BLaER1 (cell line): ENCODE results near the gene PAOX.
A peak's percentile ranks its signal among the peaks of the same experiment; 100 is the strongest.
"Not testable (repeated sequence)": the region's sequence is repeated elsewhere in the genome, so short reads cannot be mapped to it uniquely, and the experiment has no call there.

Source experiments
- H3K27ac ChIP-seq: shearing (Covaris generic); formaldehyde crosslinking; 2 replicates; pipeline ENCODE4 v1.8.1; 2022
- H3K27me3 ChIP-seq: shearing (Covaris generic); formaldehyde crosslinking; 2 replicates; pipeline ENCODE4 v1.8.1; 2022
- H3K36me3 ChIP-seq: shearing (Covaris generic); formaldehyde crosslinking; 2 replicates; pipeline ENCODE4 v1.8.1; 2022
- H3K4me1 ChIP-seq: shearing (Covaris generic); formaldehyde crosslinking; 2 replicates; pipeline ENCODE4 v1.8.1; 2022
- H3K4me2 ChIP-seq: shearing (Covaris generic); formaldehyde crosslinking; 2 replicates; pipeline ENCODE4 v1.8.1; 2022
- H3K4me3 ChIP-seq: shearing (Covaris generic); formaldehyde crosslinking; 2 replicates; pipeline ENCODE4 v1.8.1; 2022
- H3K9ac ChIP-seq: shearing (Covaris generic); formaldehyde crosslinking; 2 replicates; pipeline ENCODE4 v1.8.1; 2022
- H3K9me3 ChIP-seq: shearing (Covaris generic); formaldehyde crosslinking; 2 replicates; pipeline ENCODE4 v1.8.1; 2022
- H4K20me1 ChIP-seq: shearing (Covaris generic); formaldehyde crosslinking; 2 replicates; pipeline ENCODE4 v1.8.1; 2022
- Cebpa-rat ChIP-seq: shearing (Covaris generic); IDR thresholded peaks from 2 replicates; pipeline ENCODE4 v1.8.1; 2022

Gene PAOX

GRCh38 chr10:133362846-133363245, 16.2 kb upstream of the PAOX start:
- Histone ChIP-seq H3K9ac (peak overlapping the region; percentile 38; the same call in 1 of the 2 replicates), H3K4me1 (peaks cover 24% of the 10 kb centered on the region), H3K27me3 (no peaks in the 10 kb centered on the region), H3K4me3 (no peak overlapping the region), H4K20me1 (no peaks in the 10 kb centered on the region), H3K27ac (no peak overlapping the region), H3K4me2 (peak overlapping the region; percentile 69), H3K9me3 (no peaks in the 10 kb centered on the region), H3K36me3 (peaks cover 52% of the 10 kb centered on the region)
- TF ChIP-seq Cebpa-rat, result no peak

- Histone ChIP-seq H3K4me3 (no peak overlapping the region), H3K4me1 (peaks cover 24% of the 10 kb centered on the region), H3K9ac (no peak overlapping the region), H3K27ac (no peak overlapping the region), H3K36me3 (peaks cover 72% of the 10 kb centered on the region), H3K9me3 (no peaks in the 10 kb centered on the region), H3K27me3 (no peaks in the 10 kb centered on the region), H3K4me2 (no peak overlapping the region), H4K20me1 (0 out of 2 replicates have a peak, but pooled peaks cover under 1% of the 10 kb centered on the region)
- no peak for TF ChIP-seq Cebpa-rat
These were observed 14.2 kb upstream of the PAOX start for GRCh38 chr10:133364645-133365431.

DNA sequence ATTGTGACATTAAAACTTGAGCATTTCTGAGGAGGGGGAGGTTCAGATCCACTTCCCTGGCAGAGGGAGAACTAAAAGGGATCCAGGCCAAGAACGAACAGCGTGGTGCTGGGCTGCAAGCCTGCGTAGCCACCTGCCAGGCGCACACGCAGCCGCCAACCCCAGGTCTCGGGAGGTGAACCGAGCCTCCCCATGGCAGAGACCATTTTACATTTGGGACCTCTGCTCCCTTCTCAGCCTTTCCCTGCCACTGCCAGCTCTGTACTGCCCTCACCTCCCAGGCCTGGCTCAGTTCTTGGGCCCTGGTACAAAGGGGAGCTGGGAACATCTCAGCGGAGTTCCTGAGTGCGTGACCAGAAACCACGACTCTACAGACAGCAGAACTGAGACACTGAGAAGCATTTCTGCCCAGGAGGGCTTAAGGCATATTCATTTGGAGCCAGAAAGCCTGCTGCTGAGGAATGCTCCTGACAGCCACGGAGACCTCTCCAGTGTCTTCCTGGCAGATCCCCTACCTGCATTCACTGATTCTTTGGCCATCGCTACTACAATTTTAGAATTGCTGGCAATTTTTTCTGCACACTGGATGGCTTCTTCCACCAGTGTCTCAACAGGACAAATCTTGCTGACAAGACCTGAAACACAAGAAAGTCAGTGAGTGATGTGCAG, 13.5 kb upstream of the PAOX start:
- TF ChIP-seq Cebpa-rat, result no peak
- Histone ChIP-seq H3K27me3 (no peaks in the 10 kb centered on the region), H3K4me1 (peaks cover 24% of the 10 kb centered on the region), H4K20me1 (0 out of 2 replicates have a peak, but pooled peaks cover 8% of the 10 kb centered on the region), H3K36me3 (peaks cover 80% of the 10 kb centered on the region), H3K9me3 (no peaks in the 10 kb centered on the region), H3K9ac (no peak overlapping the region), H3K4me3 (no peak overlapping the region), H3K4me2 (no peak overlapping the region), H3K27ac (no peak overlapping the region)

- Histone ChIP-seq H3K36me3 (peaks cover 84% of the 10 kb centered on the region), H3K9me3 (no peaks in the 10 kb centered on the region), H3K9ac (no peak overlapping the region), H3K4me2 (no peak overlapping the region), H3K27me3 (no peaks in the 10 kb centered on the region), H4K20me1 (peaks cover 12% of the 10 kb centered on the region; the same call in 1 of the 2 replicates), H3K4me1 (peaks cover 19% of the 10 kb centered on the region), H3K4me3 (no peak overlapping the region), H3K27ac (no peak overlapping the region)
- TF ChIP-seq Cebpa-rat, result no peak
These were observed 13.0 kb upstream of the PAOX start for GRCh38 chr10:133366130-133366478.

GRCh38 chr10:133366751-133367150, 12.3 kb upstream of the PAOX start:
- TF ChIP-seq Cebpa-rat, result no peak

GRCh38 chr10:133367461-133367860, 11.6 kb upstream of the PAOX start:
- Histone ChIP-seq H3K4me1 (peaks cover 19% of the 10 kb centered on the region), H3K36me3 (peaks cover 89% of the 10 kb centered on the region), H4K20me1 (peaks cover 25% of the 10 kb centered on the region)
- not testable (repeated sequence) for H3K9ac ChIP-seq, H3K4me2 ChIP-seq, H3K9me3 ChIP-seq, H3K27me3 ChIP-seq, H3K4me3 ChIP-seq, H3K27ac ChIP-seq

More at GRCh38 chr10:133366751-133367150, 12.3 kb upstream of the PAOX start:
- peaks cover 18% of the 10 kb centered on the region for H4K20me1 ChIP-seq
- H3K36me3 ChIP-seq, result peaks cover 90% of the 10 kb centered on the region
- H3K27me3 ChIP-seq, result no peaks in the 10 kb centered on the region
- no peaks in the 10 kb centered on the region for H3K9me3 ChIP-seq
- H3K4me2 ChIP-seq, result no peak overlapping the region
- H3K4me1 ChIP-seq, result peaks cover 19% of the 10 kb centered on the region
- H3K9ac ChIP-seq, result no peak overlapping the region
- H3K4me3 ChIP-seq, result no peak overlapping the region
- H3K27ac ChIP-seq, result no peak overlapping the region

GRCh38 chr10:133368153-133368552, 10.9 kb upstream of the PAOX start:
- Histone ChIP-seq H3K27ac (no peak overlapping the region), H3K36me3 (peaks cover 82% of the 10 kb centered on the region), H3K9me3 (no peaks in the 10 kb centered on the region), H3K4me1 (peaks cover 14% of the 10 kb centered on the region), H3K9ac (no peak overlapping the region), H4K20me1 (peaks cover 25% of the 10 kb centered on the region), H3K4me3 (no peak overlapping the region), H3K4me2 (no peak overlapping the region), H3K27me3 (no peaks in the 10 kb centered on the region)
- TF ChIP-seq Cebpa-rat, result no peak

- H3K4me3 ChIP-seq, result no peak overlapping the region
- H3K27me3 ChIP-seq, result no peaks in the 10 kb centered on the region
- H4K20me1 ChIP-seq, result peaks cover 25% of the 10 kb centered on the region
- H3K27ac ChIP-seq, result no peak overlapping the region
- H3K4me1 ChIP-seq, result peaks cover 28% of the 10 kb centered on the region
- H3K4me2 ChIP-seq, result no peak overlapping the region
- H3K9me3 ChIP-seq, result no peaks in the 10 kb centered on the region
- peaks cover 61% of the 10 kb centered on the region for H3K36me3 ChIP-seq
- no peak overlapping the region; the same call in 1 of the 2 replicates for H3K9ac ChIP-seq
- no peak for TF ChIP-seq Cebpa-rat
These were observed 8.9 kb upstream of the PAOX start for GRCh38 chr10:133370030-133370786.

DNA sequence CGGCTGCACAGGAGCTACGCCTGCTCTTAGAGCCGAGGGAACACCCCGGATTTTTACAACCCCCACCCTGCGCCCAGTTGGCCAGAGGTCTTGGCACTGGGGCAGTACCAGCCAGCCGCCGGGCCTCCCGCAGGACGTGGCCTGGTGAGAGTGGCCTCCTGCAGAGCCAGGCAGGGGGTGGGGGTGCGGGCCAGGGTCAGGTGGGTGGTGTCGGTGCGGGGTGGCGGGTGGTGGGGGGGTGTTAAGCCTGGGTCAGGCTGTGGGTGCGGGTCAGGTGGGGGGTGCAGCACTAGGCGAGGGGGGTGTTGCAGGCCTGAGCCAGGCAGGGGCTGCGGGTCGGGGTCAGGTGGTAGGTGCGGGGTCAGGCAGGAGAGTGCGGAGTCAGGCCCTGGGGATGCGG, 6.6 kb upstream of the PAOX start:
- peaks cover 42% of the 10 kb centered on the region for H3K36me3 ChIP-seq
- H3K4me2 ChIP-seq, result peak overlapping the region; percentile 81
- peaks cover 33% of the 10 kb centered on the region for H3K4me1 ChIP-seq
- no peak overlapping the region for H3K27ac ChIP-seq
- peak overlapping the region; percentile 39 for H3K9ac ChIP-seq
- H3K9me3 ChIP-seq, result no peaks in the 10 kb centered on the region
- H3K27me3 ChIP-seq, result no peaks in the 10 kb centered on the region
- peaks cover 25% of the 10 kb centered on the region for H4K20me1 ChIP-seq
- no peak for TF ChIP-seq Cebpa-rat
- H3K4me3 ChIP-seq, result peak overlapping the region; percentile 78
